T-helper 2 cell (primary cell): ENCODE data around the gene TJP3.

Experiments
- DNase-seq, 5 experiments: peaks; one replicate each; pipeline versions ENCODE4 v3.0.0 to v3.0.0-alpha.2; 2012 to 2022

TJP3 gene

GRCh38 chr19:3691372-3691716 lies 16.8 kb upstream of the TJP3 start:
- DNase-seq: no peak

GRCh38 chr19:3691726-3692125 lies 16.5 kb upstream of the TJP3 start:
- no peak for DNase-seq

DNA sequence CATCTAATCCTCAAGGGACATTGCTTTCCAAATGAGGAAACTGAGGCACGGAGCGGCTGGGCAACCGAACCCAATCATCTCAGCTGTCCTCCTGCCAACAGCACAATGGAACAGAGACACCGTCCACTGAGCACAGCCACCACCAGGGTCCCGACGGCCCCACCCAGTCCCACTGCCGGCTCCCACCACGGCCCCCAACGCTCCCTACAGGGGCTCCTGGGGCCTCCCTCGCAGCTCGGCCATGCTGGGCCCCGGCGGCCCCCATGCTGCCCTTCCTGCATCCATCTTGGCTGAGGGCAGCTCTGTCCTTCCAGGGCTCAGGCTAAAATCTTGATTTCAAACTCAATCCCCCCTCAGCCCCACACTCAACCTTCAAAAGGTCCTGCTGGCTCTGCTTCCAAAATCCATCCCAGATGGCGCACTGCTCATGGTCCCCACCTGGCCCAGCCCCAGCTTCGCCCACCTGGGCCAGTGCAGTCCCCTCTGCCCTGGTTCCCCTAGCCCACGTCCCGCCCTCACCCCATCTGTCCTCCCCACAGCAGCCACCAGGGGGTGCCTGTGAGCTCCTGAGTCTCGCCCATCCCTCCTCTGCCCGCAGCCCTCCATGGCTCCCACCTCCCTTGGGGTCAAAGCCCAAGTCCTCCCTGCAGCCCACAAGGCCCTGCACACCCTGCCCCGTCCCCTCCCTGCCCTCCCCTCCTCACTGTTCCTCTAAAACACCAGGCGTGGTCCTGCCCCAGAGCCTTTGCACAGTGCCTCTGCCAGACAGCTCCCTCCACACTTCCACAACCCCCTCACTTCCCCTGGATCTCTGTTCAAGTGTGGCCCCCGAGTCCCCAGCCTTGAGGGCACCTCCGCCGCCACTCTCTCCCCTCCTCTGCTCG lies 15.8 kb upstream of the TJP3 start:
- DNase-seq: peak in 4 of 5 experiments; percentile 24 to 46 (median 30)

GRCh38 chr19:3693025-3693925 lies 14.9 kb upstream of the TJP3 start:
- DNase-seq: no peak

- DNase-seq: no peak
These were observed 13.6 kb upstream of the TJP3 start for GRCh38 chr19:3694361-3695123.

- no peak for DNase-seq
These were observed 13.0 kb upstream of the TJP3 start for GRCh38 chr19:3695124-3695733.

- DNase-seq: no peak
These were observed 12.1 kb upstream of the TJP3 start for GRCh38 chr19:3695986-3696659.

- DNase-seq: no peak
These were observed 11.6 kb upstream of the TJP3 start for GRCh38 chr19:3696660-3696995.

- no peak for DNase-seq
These were observed 11.1 kb upstream of the TJP3 start for GRCh38 chr19:3697094-3697493.

- no peak for DNase-seq
These were observed 10.4 kb upstream of the TJP3 start for GRCh38 chr19:3697671-3698385.

- DNase-seq: no peak
These were observed 9.7 kb upstream of the TJP3 start for GRCh38 chr19:3698386-3698950.

DNA sequence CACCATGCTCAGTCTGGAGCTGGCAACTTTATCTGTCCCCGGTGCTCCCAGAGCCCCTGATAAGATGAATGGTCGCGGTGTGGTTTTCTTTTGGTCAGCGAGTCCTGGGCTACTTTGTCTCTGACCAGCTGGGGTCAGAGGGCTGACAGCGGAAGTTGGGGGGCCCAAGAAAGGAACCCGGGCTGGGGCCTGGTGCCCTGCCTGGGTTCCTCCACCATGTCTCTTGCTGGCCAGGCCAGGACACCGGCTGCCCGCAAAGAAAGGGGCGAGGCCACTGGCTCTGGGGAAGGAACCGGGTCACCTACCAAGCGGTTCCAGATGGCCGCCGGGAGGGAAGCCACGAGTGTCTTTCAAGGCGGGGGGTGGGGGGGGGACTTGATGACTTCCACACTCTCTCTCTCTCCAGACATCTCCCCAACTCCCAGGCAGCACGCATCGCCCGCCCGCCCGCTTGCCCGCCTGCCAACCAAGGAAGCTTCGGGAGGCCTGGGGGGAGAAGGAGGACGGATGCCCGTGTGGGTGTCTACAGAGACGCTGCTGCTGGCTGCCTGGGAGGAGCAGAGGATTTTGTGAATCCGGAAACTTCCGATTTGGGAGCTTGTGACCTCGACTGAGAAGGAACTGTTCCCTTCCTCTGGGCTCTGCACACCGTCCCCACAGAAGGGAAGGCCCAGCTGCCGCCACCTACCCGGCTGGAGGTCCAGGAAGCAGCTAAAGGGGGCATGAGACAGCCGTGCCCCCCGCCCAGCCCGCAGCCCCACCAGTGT lies 9.0 kb upstream of the TJP3 start:
- DNase-seq: peak in 2 of 5 experiments; percentile 11 to 29

DNA sequence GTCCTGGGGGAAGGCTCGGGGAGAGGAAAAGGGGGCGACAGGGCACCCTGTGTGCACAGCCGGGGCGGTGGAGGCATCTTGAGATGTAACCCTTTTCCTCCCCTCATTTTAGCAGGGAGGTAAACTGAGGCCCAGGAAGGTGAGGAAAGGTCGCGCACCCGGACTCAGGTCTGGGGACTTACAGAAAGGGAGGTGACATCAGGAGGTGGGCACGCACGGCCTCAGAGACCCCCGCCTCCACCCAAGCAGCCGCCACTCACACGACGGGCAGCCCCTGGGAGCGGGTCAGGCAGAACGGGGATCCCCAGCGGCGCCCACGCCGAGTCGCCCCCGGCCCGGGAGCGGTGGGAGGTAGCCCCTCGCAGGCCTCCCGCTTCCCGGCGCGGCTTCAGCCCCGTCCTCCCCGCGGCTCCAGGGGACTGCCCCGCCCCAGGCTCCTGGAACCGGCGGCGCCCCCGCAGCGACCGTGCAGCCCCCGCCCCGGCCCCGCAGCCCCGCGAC lies 8.4 kb upstream of the TJP3 start:
- no peak for DNase-seq

DNA sequence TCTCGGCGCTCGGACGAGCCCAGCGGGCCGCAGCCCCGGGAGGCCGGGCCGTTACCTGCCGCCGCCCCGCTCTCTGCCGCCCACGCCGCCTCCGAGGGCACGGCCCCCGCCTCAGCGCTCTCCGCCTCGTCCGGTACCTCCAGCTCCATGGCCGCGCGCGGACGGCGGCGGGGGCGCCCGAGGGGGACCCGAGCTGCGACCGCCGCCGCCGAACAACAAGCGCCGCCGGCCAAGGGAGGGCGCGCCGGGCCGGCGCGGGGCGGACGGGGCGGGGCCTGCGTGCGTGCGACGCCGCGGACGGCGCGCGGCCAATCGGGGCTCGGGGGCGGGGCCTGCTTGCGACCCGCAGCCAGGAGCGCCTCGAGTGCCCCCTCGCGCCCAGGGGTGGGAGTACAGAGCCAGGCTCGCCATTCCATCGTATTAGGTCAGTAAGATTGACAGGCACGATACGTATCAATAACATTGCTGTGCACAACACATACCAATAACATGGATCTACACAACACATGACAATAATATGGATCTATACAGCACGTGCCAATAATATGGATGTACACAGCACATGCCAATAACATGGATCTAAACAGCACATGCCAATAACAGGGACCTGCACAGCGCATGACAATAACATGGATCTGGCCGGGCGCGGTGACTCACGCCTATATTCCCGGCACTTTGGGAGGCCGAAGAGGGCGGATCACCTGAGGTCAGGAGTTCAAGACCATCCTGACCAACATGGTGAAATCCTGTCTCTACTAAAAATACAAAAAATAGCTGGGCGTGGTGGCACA lies 7.7 kb upstream of the TJP3 start, which contains the start of gene PIP5K1C:
Gene PIP5K1C, minus strand, starts transcription at position 227 of the 791 bp plus-strand sequence. Its CDS starts 78 bp downstream, at position 149.
- peak; percentile 81 to 92 (median 90) for DNase-seq

GRCh38 chr19:3701200-3701599 lies 7.0 kb upstream of the TJP3 start:
- no peak for DNase-seq

DNA sequence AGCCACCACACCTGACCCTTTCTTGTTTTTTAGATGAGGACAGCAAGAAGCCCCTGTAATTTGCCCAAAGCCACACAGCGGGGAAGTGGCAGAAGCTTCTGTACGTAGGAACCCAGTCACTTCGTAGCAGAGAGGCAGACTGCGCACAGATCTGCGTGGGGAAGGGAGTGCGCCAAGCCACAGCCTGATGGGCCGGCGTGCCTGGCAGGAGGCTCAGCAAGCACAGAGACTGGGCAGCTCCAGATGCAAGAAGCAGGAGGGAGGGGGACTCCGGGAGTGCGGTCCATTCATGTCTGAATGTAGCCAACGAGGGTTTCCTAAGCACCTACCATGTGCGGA lies 347 bp upstream of the TJP3 start:
- no peak for DNase-seq

DNA sequence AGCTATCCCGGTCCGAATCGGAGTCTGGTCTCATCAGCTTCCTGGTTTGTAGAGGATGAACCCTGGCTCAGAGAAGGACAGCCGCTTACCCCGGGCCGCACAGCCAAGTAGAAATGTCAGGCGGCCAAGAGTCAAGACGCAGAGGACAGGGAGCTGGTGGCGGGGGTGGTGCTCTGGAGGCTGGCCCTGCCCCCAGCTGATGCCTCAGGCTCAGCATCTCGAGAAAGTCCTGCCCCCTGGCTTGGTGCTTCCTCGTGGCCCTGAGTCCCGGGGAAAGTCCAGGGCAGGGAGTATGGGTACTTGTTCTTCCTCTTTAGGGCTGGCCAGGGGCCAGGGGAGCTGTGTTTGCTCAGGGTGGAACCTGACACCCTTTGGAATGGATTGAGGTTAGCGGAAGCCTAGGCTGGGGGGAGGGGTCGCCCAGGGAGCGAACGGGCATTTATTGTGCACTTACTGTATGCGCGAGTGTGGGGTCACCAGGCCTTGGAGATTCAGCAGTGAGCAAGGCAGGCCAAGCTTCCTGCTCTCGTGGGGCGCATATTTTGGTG lies 2.2 kb downstream of the TJP3 start:
- DNase-seq: no peak

- no peak for DNase-seq
These were observed 4.8 kb downstream of the TJP3 start for GRCh38 chr19:3712663-3713611.
